Ovary (tissue), 9 donors: ENCODE data around the gene AMPD2. TPM values are rescaled to one million over a fixed set of nuclear protein-coding genes. Genes with fewer than 3 reads are reported as not detected.

Experiments
- DNase-seq, 5 donors: peaks; one replicate each; pipeline ENCODE4 v3.0.0-alpha.2; 2019 to 2020
- H3K27ac ChIP-seq, 2 donors: fragments of 200-600 bp; one replicate each; pipeline versions ENCODE4 v1.5.1 to v1.8.0; 2019 to 2022
- H3K27me3 ChIP-seq: fragments of 200-600 bp; one replicate; pipeline ENCODE4 v1.8.0; 2022
- H3K36me3 ChIP-seq: fragments of 200-600 bp; sonication (generic); one replicate; pipeline ENCODE4 v1.5.1; 2019
- H3K4me1 ChIP-seq: one replicate; pipeline ENCODE4 v1.8.1; 2013; ENCODE audit warnings: mild to moderate bottlenecking, moderate library complexity; ENCODE audit not compliant: insufficient read depth
- H3K4me3 ChIP-seq: fragments of 200-600 bp; sonication (generic); one replicate; pipeline ENCODE4 v1.5.1; 2017
- H3K9me3 ChIP-seq, 2 donors: fragments of 200-600 bp in 1 of 2; sonication (generic) in 1 of 2; one replicate each; pipeline versions ENCODE4 v1.5.1 to v1.8.1; 2013 to 2019; ENCODE audit warnings: mild to moderate bottlenecking in 1 of 2, moderate library complexity in 1 of 2
- CTCF ChIP-seq, 3 donors: fragments of 450-650 bp in 2 of 3; fragments of 200-600 bp in 1 of 3; IDR thresholded peaks; one replicate each; pipeline versions ENCODE4 v1.5.1 to v1.8.0; 2016 to 2022; ENCODE audit warnings: antibody characterized with exemption in 3 of 3, mild to moderate bottlenecking in 1 of 3
- EP300 ChIP-seq: sonication (generic); formaldehyde crosslinking; IDR thresholded peaks from one replicate; pipeline ENCODE4 v1.6.1; 2017; ENCODE audit warnings: antibody characterized with exemption
- POLR2A ChIP-seq: fragments of 450-650 bp; IDR thresholded peaks from one replicate; pipeline ENCODE4 v1.6.1; 2017; ENCODE audit warnings: antibody characterized with exemption, mild to moderate bottlenecking, moderate library complexity
- WGBS, 3 donors: extraction: QIAGEN DNeasy Blood & Tissue Kit in 1 of 3; methylation state at CpG; one replicate each; pipeline versions ENCODE4 v1.1.5 to v1.1.7; 2013 to 2017; 5-methylcytosine and 5-hydroxymethylcytosine counted together
- intact Hi-C, 4 donors: fragments of 100-400 bp; cut with DNase I; formaldehyde crosslinking; loops; one replicate each; pipeline versions ENCODE4 v1.11.0 to v1.15.1; 2022 to 2023
- polyA plus RNA-seq, 2 donors: library from polyadenylated mRNA; stranded (reverse); fragments of 200-250 nt in 1 of 2; fragments of 350-450 nt in 1 of 2; fragmentation: Illumina TruSeq in 1 of 2; extraction: RNeasy Lipid Tissue Mini Kit (QIAGEN cat#74804) in 1 of 2; gene quantifications; one replicate each; pipeline ENCODE4 v1.2.3, GENCODE V29; 2013 to 2014
- total RNA-seq, 7 donors: library from RNA; depleted of rRNA in 2 of 7; stranded (reverse); fragments of >200 nt in 2 of 7; fragmentation: NEBNext Ultra II Directional in 3 of 7; extraction: Animal tissue kit (Norgen Biotek cat#: 25700) in 3 of 7; gene quantifications; one replicate each; pipeline versions ENCODE4 v1.1.0 to v1.2.4, GENCODE V29; 2016 to 2023
- donor health status: DM: no; HTN: no; CAD: no; lungs with moderate emphysema.
- donor health status: DM: no; HTN: no; CAD: no.
- donor health status: Bipolar disorder and iron deficiency.
- donor health status: DM: yes; HTN: yes; CAD: no.
- donor health status: DM: no; HTN: no; CAD: no.
- donor health status: DM: yes; HTN: yes; CAD: no.

AMPD2 gene
- total and polyA plus RNA-seq, 9 donors: 19.4 to 86.0 (median 64.2) TPM

GRCh38 chr1:109628540-109629321 is 9.1 kb downstream of the AMPD2 start:
- WGBS, 3 donors: 84 to 87% (median 85%) methylated on average over 23 of the region's 23 CpGs
- Histone ChIP-seq H3K27me3 (no peaks in the 10 kb centered on the region), H3K9me3 (no peaks in the 10 kb centered on the region), H3K4me3 (no peak overlapping the region), H3K36me3 (no peaks in the 10 kb centered on the region), H3K4me1 (peaks cover 2% of the 10 kb centered on the region), H3K27ac (no peak overlapping the region)
- TF ChIP-seq CTCF (IDR thresholded peaks at IDR 0.05): no peak
- TF ChIP-seq EP300: no peak
- TF ChIP-seq POLR2A: no peak
- intact Hi-C loops: loop anchor here in 2 of 4 donors (5.0 kb wide), 1 partner anchor 81 kb away; the partner anchor contains the start of gene GNAI3 (in 2 of the 2)
- peak in 2 of 5 donors; percentile 21 to 23 for DNase-seq

- WGBS, 3 donors: 84 to 86% (median 85%) methylated on average over 10 of the region's 10 CpGs
- no peak for DNase-seq
- no peak for TF ChIP-seq POLR2A
- no peak for TF ChIP-seq CTCF (IDR thresholded peaks at IDR 0.05)
- no peak for TF ChIP-seq EP300
- H3K27ac ChIP-seq: no peak overlapping the region
- no peaks in the 10 kb centered on the region for H3K36me3 ChIP-seq
- no peaks in the 10 kb centered on the region for H3K9me3 ChIP-seq
- intact Hi-C loops: loop anchor here in 3 of 4 donors (5.0 to 10.0 kb wide), 3 partner anchors 82 to 355 kb away; partner anchors contain the start of genes GNAI3 (in 3 of the 3) and AHCYL1 (in 2 of the 3)
- peaks cover 2% of the 10 kb centered on the region for H3K4me1 ChIP-seq
- no peaks in the 10 kb centered on the region for H3K27me3 ChIP-seq
- no peak overlapping the region for H3K4me3 ChIP-seq
Observed at GRCh38 chr1:109629372-109630030, 9.9 kb downstream of the AMPD2 start.

- WGBS, 3 donors: 79 to 94% (median 81%) methylated on average over 22 to 30 of the region's 30 CpGs
- H3K4me3 ChIP-seq: no peak overlapping the region
- intact Hi-C loops: loop anchor here in 2 of 4 donors (10.0 kb wide), 2 partner anchors 85 to 355 kb away; partner anchors contain the start of genes AHCYL1 (in 2 of the 2) and GNAI3 (in 1 of the 2)
- H3K27me3 ChIP-seq: no peaks in the 10 kb centered on the region
- H3K4me1 ChIP-seq: peaks cover 2% of the 10 kb centered on the region
- no peak for TF ChIP-seq POLR2A
- TF ChIP-seq CTCF (IDR thresholded peaks at IDR 0.05): no peak
- TF ChIP-seq EP300: no peak
- no peaks in the 10 kb centered on the region for H3K9me3 ChIP-seq
- H3K36me3 ChIP-seq: no peaks in the 10 kb centered on the region
- DNase-seq: peak in 3 of 5 donors; percentile 33 to 45 (median 39)
- H3K27ac ChIP-seq: no peak overlapping the region
Observed at GRCh38 chr1:109630081-109630897, 10.7 kb downstream of the AMPD2 start.
